NCI-H2029 (cell line): ENCODE results near the gene CDH13.

Experiments
- DNase-seq: peaks from one replicate; lab custom pipeline; 2025; lab: John Stamatoyannopoulos, UW

The CDH13 gene

DNA sequence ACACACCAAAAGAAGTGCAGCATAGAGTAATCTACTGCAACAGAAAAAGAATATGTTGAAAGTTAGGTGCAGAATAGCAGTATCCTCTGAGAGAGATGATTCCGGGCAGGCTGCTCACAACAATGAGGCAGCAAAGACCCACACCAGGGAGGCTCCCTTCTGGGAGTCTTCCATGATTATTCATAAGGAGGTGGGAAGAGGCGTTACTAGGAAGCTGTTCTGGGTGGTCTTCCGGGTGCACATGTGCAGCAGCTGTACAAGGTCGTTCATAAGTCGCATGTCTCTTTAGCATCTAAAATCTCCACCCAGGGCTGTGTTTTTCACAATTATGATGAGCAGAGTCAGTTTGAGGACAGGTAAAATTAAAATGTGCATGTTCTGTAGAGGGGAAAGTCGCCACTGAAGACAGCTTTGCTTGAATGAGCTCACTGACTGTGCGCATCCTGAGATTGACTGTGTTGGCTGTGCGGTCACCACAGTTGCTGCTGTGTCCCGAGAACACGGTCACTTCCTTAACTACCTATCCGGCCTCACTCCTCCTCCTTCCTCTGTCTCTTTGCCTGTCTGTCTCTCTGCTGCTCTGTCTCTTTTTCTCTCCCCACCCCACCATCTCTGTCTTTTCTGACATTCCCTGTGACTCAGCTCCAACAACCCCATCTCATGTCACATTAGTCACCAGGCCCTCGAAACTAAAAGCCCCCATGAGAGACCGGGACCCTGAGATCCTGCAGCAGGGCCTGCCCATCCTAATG is 1055.5 kb downstream of the CDH13 start:
- no peak for DNase-seq

DNA sequence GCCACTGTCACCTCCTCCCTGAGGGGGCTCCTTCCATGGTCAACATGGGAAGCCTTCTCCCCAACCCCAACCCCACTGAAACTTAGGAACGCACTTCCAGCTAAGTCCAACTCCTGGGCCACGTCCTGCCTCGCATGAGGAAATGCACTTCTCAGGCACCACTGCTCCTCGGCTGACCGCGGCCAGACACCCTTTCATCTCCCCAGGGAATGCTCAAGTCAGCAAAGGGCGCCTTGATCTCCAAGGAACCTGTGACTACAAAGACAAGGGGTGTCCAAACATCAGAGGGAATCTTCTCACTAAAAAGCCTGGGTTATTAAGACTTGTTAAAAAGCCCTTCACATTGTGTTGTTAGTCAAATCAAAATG is 1056.1 kb downstream of the CDH13 start:
- DNase-seq: no peak

DNA sequence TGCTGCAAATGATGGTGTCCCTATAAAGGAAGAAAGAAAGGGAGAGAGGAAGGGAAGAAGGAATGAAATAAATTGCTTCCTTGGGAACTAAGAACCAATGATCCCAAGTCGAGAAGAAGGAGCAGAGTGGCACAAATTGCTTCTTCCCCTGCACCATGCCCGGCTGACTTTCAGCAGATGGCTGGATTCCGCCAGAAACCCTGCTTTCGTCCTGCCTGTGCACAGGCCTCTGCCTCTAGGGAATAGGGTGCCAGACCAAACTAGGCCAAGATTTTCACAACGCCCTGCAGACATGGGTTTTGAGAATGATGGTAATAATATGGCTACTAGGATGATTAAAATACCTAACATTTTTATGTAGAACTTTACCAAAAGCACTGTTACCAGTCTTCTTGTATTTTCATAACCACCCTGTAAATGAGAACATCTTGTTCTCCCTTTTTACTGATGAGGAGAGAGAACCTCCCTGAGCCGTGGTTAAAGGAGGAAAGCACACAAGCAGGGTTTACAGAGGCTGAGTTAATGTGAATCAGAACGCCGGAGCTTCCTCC is 1058.9 kb downstream of the CDH13 start:
- no peak for DNase-seq

DNA sequence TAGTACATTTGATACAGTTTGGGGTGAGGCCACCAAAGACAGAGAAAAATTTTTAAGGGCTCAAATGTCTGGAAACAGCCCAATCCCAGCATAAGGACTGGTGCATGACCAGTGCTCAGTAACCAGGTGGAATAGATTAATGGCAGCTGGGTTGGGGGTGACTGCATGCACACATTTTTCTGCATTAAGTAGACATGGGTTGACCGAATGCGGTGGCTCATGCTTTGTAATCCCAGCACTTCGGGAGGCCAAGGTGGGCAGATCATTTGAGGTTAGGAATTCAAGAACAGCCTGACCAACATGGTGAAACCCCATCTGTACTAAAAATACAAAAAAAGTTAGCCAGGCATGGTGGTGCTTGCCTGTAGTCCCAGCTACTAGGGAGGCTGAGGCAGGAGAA is 1060.0 kb downstream of the CDH13 start:
- DNase-seq: no peak

DNA sequence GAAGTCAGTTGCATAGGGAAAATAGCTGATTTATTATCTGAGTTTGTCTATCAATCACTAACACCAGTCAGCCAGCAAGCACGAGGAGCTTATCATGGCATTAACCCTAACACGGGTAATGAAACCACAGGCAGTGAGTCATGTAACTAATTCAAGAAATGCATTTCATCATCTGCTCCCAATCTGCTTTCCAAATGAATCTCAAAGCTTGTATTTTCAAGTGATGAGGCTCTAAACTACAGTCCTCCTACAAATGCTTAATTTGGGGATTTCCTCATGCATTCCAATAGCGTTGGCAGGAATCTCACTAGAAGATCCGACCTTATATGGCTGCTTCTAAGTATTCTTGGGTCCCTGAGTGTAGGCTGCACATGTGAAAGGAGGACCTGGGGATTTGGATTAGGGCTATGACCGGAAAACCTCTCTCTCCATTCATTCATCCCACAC is 1062.6 kb downstream of the CDH13 start:
- DNase-seq: no peak

DNA sequence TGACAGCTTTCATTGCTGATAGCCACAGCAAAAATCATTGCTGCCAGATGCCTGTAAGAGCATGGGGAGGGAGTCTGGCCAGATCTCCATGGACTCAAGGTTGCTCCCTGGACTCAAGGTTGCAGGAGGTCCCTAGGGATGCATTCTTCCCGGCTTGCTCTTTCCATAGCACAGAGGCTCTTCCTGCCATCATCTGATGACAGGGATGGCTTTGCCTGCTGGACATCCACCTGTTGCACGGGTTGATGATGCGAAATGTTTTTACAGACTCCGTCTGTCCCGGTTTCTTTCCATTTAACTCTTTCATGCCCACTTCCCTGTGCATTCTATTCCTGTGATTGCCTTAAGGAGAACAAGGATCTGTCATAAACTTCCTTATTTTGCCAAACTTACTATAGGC is 1065.5 kb downstream of the CDH13 start:
- DNase-seq: no peak

DNA sequence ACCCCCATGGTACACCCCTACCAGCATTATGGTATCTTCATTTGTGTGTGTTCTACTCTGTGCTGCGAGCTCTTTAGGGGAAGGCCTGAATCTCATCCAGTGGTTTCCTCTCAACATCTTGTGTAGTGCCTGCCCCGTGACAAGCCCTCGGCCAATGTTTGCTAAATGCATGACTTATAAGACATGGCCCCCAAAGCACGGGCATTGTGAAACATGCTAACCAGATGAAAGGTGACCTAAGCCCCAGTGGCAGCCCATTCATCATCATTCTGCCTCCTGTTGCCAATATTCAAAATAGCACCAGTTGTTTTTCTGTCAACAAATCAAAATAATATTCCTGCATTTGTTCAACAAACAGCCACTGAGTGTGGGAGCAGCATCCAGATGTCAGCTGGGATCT is 1072.2 kb downstream of the CDH13 start:
- no peak for DNase-seq

DNA sequence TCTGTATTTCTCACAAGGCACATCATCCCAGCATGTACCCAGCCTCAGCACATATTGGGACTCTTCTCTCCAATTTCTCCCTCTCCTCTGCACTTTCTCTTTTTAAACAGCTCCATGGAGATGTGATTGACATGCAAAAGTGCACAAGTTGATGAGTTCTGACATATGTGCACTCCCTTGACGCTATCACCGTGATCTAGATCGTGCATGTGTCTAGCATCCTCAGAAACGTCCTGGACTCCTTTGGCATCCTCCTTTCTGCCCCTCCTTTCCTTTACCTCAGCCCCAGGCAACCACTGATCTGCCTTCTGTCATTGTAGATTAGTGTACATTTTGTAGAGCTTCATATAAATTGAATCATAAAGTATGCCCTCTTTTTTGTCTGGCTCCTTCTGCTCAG is 1073.0 kb downstream of the CDH13 start:
- DNase-seq: no peak

DNA sequence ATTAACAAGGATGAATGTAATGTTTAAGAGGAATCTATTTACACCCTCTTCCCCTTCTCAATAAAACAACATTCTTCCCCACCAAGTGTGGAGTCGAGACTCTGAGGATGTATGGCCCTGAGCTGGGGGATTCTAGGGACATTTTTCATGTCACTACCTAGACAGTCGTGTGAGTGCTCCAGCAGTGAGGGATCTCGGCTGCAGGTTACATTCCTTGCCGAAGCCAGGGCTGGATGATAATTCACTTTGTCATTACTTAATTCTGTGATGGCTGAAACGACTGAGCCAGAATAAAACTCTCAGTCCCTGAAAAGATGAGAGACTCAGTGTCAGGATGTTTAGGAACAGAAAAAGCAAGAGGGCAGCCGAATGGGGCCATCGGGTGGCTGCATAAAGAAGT is 1074.1 kb downstream of the CDH13 start:
- no peak for DNase-seq

DNA sequence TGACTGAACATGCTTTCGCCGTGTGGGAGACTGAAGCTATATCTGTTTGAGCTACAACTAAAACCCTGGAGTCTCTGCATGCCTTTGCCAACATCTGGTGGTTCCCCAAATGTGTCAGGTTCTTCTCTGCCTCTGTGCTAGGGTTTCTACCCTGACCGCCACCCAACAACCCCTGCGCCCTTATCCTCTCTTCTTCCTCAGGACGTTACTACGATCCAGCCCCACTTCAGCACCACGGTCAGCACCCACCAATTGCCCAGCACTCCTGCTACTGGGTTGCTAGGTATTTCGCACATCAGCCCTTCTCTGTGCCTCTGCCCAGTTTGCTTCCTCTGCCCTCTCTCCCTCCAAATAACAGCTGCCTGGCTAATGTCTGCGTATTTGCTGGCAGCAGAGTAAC is 1074.7 kb downstream of the CDH13 start:
- DNase-seq: no peak

DNA sequence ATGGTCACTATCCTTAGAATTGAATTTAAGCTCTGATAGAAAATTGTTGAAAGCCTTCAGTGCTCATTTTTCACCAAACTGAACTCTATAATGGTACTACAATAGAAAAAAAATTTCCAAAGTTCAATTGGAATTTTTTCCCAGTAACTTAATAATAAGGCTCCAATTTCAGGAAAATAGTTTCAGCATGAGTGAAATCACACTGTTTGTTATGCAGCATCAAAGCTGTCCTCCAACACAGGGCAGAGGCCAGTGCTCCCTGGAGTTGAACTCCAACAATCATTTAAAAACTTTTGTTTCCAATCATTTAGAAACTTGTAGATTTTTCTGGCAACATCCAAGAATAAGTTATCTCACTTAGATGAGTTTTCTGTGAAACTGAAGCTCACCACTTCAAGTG is 1077.9 kb downstream of the CDH13 start:
- no peak for DNase-seq

DNA sequence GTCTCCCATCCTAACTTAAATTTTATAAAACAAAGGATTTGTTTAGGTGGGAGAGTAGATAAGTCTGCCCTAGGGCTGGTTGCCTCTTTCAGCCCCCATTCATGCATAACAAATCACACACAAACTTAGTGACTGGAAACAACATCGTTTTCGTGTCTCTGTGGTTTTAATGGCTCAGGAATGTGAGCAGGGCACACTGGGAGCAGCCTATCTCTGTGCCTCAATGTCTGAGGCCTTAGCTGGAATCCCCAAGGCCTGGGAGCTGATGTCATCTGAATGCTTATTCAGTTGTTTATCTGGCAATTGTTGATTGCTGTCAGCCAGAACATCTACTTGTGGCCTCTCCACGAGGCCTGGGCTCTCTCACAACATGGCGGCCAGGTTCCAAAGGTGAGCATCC is 1079.1 kb downstream of the CDH13 start:
- no peak for DNase-seq

DNA sequence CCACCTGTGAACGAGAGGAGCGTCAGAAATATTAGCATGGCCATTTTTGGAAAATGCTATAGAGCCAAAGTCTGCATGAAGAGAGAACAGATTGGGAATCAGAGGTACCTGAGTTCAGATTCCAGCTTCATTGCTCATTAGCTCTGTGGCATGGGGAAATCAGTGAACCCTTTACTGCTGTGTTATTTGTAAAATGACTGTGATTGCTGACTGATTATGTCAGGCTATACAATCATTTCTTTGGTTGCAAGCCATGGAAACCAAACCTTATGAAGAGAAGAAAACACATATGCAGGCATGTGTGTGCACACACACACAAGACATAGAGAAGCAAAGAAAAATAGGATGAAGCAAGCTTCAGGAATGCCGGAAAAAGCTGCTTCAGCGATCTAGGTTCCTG is 1079.6 kb downstream of the CDH13 start:
- no peak for DNase-seq

DNA sequence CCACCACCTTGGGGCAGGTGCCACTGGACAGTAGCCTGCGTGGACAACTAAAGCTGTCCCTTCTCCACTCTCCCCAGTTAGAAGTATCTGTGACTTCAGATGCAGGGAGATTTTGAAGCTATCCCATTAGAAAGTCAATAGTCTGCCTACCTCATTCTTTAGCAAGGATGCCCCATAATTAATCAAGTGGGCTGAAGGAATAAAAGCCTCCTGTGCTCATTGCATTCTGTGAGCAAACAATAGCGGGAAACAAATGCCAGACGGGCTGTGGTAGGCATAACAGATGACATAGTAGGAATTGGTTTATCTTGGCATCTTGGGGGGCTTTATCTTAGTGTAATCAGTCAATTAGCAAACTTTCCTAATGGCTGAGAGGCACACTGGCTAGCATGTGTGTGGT is 1084.3 kb downstream of the CDH13 start:
- no peak for DNase-seq

DNA sequence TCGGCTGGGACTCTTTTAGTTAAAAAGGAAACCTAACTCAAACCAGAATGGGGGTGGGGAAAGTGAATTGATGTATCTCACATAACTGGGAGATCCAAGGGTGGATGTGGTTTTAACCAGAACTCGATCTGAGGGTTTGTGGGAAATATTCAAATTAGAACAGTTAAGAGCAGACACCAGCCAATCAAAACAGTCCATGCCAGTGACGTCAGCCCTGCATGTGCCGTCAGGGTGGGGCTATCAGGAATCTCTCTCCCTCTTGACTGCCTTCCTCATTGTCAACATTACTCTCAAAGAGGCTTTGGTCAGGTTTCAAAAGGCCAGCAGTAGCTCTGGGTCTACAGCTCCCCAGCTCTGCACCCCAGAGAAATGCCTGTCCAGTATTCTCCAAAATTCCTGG is 1086.8 kb downstream of the CDH13 start:
- peak; percentile 85 for DNase-seq

DNA sequence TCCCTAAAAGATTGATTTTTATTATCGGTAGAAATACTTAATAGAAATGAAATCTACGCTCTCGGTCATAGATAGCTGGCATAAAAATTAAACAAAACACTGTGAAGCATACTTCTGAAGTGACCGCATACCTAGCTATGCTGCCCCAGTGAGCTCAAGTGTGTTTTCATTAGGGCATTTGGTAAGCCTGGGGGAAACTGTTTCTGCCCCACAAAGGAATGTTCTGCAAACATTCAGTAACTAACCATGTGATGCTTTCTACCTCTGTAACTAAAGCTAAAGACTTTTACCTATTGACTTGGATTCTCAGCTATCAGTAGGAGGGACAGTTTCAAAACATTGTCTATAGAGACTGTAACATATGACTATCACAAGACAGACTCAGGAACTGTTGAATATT is 1087.5 kb downstream of the CDH13 start:
- DNase-seq: peak; percentile 24

DNA sequence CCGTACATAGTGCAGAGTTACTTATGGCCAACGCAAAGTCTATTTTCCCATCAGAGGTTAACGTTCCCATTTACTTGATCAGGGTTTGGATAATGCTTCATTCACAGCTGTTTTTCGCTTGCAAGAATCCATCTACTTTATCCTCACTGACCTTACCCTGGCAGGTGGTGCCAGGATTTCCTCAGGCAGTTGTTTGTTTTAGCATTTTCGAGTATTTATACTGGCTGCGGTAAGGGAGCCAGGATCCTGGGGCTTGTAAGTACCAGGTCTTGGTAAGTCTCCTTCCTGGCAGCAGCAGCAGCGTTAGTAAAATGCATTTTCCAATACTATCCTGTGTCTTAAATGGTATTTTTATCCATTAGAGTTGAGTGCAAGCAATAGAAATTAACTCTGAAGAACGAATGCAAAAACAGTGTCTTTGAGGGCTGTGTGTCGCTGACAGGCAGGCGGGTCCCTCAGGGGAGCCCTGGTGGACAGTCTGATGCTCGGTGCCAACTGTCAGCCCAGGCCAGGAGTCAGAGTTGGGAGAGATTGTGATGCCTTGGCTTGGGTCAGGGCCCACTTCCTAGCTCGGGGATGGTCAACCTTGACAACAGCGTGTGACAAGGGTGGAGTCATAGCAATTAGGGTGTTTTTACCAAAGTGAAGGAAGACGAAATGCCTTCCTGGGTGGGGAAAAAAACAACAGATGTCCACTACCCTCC is 1088.6 kb downstream of the CDH13 start:
- peak; percentile 85 for DNase-seq

DNA sequence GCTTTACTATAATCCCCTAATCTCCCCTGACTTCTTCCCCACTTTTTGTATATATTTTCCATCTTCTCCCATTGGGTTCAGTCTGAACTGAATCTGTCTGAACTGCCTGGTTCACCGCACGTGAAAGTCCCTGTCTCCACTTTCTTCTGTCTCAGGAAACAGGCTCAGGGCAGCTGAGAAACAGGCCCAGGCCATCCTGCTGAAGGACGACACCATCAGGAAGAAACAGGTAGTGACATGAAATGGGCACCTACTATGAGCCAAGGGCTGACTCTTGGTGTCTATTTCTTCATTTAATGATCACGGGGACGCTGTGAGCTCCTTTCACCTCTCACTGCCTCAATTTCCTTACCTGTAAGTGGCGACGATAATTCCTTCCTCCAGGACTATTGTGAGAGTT is 1090.5 kb downstream of the CDH13 start:
- no peak for DNase-seq

DNA sequence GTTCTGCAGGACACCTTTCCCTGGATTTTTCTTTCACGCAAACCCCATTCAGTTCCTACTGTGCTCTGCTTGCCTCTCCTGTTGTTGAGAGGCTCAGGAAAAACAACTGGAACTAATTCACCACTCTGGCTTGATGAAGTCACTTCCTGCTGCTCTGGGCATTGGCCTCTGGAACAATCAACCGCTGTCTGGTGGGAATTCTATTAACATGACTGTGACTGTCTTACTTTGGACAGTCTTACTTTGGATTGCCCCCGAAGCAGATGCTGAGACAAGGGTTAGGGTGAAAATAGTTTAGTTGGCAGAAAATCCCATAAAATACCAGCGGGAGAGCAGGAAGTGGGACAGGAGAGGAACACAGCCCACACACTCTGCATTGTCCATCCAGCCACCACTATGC is 1091.0 kb downstream of the CDH13 start:
- no peak for DNase-seq

DNA sequence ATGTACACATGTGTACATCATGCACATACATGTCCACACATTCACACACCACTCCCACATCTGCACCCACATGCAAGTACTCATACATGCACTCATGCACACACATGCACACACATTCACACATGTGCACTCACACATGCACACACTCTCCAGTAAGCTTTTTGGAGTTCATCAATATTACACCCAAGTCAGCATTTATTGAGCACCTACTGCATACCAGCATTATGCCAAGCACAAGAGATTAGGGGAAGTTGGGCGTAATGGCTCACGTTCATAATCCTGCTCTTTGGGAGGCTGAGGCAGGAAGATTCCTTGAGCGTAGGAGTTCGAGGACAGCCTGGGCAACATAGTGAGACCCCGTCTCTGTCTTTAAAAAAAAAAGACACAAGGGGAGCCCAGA is 1093.4 kb downstream of the CDH13 start:
- DNase-seq: no peak

DNA sequence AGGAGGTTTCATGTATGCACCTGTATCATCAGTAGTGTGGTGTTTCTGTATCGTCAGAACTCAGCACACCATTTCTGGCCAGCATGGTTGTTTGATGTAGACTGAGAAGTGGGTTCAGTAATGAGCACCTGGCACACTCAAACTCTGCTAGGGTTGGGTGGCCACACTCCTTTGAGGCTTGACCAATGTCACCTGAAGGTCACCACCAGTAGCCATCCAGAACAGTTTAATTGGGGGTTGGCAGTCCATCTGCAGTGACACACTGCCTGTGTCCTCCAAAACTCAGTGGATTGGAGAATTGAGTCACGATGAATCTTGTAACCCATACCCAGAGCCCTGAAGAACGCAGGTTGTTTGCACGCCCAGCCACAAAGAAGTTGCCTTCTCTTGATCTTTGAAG is 1094.2 kb downstream of the CDH13 start:
- peak; percentile 79 for DNase-seq

DNA sequence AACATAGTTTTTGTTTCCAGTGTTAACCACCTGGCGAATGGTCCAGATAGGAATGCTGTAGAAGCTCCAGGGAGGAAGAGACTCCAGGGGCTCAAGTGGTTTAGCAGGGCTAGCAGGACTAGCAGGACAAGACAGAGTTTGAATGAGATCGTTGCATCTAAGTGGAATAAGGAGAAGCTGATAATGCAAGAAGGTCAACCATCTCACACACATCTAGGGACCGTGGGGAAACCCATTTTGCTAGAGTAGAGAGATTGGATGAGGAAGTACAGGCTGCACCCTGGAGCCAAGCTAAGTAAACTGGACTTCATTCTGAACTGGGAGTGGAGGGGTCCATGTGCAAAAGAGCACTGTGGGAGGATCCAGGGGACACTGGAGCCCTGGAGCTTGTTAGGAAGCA is 1094.9 kb downstream of the CDH13 start:
- DNase-seq: peak; percentile 54

DNA sequence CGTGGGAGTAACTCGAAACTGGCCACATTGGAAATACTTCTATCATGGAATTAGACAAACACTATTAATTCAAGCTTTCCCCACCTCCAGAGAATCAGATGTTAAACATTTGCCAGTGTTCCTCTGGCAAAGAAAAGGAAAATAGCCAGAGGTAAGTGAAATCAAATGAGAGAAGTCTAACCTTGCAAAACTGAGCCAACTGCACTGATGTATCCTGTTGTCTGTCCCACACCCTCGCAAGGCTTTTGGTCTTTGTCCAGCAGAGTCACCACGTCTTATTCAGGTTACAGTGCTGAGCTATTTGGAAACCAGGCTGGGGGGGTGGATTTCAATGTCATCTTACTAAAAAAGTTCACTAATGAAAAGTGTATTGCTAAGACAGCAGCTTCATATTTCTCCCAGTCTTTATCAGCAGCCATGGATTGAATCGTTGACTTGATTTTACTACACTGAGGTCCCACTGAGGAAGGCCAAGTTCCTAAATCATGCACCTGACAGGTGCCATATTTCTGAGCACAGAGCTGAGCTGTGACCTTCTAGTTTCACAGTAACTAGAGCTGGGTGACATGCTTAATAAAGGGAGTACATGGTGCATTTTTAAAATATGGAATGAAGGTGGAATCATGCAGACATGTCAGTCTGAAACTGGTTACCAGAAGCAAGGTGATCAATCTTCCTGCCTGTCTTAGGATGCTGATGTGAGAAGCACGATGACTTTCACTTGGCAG is 1095.9 kb downstream of the CDH13 start:
- DNase-seq: peak; percentile 3
